Stomach (tissue), 19 donors: Measurements from ENCODE around the gene CCR1. TPM values are rescaled to one million over a fixed set of nuclear protein-coding genes. Genes with fewer than 3 reads are reported as not detected.

Experiments used
- DNase-seq, 2 donors: peaks; one replicate each; pipeline versions ENCODE4 v3.0.0 to v3.0.0-alpha.2; 2013 to 2019
- H3K27ac ChIP-seq, 5 donors: fragments of 200-600 bp in 4 of 5; sonication (generic) in 4 of 5; one replicate each; pipeline ENCODE4 v1.5.1; 2013 to 2019; ENCODE audit warnings: mild to moderate bottlenecking in 1 of 5, moderate library complexity in 1 of 5
- H3K27me3 ChIP-seq, 3 donors: fragments of 200-600 bp; sonication (generic); one replicate each; pipeline ENCODE4 v1.5.1; 2017 to 2019; ENCODE audit warnings: mixed run types in 1 of 3
- H3K36me3 ChIP-seq, 4 donors: fragments of 200-600 bp; sonication (generic); 1 replicate in 3 of 4; 2 replicates in 1 of 4; pipeline ENCODE4 v1.5.1; 2016 to 2019
- H3K4me1 ChIP-seq, 4 donors: fragments of 200-600 bp; sonication (generic); one replicate each; pipeline ENCODE4 v1.5.1; 2016 to 2019
- H3K4me3 ChIP-seq, 4 donors: fragments of 200-600 bp; sonication (generic) in 3 of 4; one replicate each; pipeline ENCODE4 v1.5.1; 2016 to 2019; ENCODE audit warnings: mild to moderate bottlenecking in 1 of 4
- H3K9me3 ChIP-seq, 4 donors: fragments of 200-600 bp; sonication (generic); one replicate each; pipeline ENCODE4 v1.5.1; 2016 to 2019
- EP300 ChIP-seq: sonication (generic); formaldehyde crosslinking; IDR thresholded peaks from one replicate; pipeline ENCODE4 v1.6.1; 2017; ENCODE audit warnings: antibody characterized with exemption
- POLR2A ChIP-seq, 4 donors: fragments of 450-650 bp; IDR thresholded peaks; one replicate each; pipeline ENCODE4 v1.6.1; 2016; ENCODE audit warnings: antibody characterized with exemption in 4 of 4, control low read depth in 2 of 4, mild to moderate bottlenecking in 1 of 4, moderate library complexity in 1 of 4
- POLR2AphosphoS5 ChIP-seq, 3 donors: sonication (generic); formaldehyde crosslinking; IDR thresholded peaks; one replicate each; pipeline ENCODE4 v1.6.1; 2016; ENCODE audit warnings: antibody characterized with exemption in 3 of 3
- WGBS, 5 donors: extraction: QIAGEN DNeasy Blood & Tissue Kit in 3 of 5; methylation state at CpG; one replicate each; pipeline versions ENCODE4 v1.1.5 to v1.1.7; 2013 to 2018; 5-methylcytosine and 5-hydroxymethylcytosine counted together
- intact Hi-C: fragments of 100-400 bp; cut with DNase I; formaldehyde crosslinking; loops from one replicate; pipeline ENCODE4 v1.15.1; 2023; ENCODE audit warnings: low total_unique reads
- long read RNA-seq, 10 donors: transcript quantifications; one replicate each; lab custom pipeline, GENCODE V29; 2026
- polyA plus RNA-seq, 3 donors: library from polyadenylated mRNA; stranded (reverse); fragments of 200-250 nt; gene quantifications; one replicate each; pipeline ENCODE4 v1.2.3, GENCODE V29; 2013
- total RNA-seq, 5 donors: library from RNA; depleted of rRNA; stranded (reverse); fragments of >200 nt; gene quantifications; one replicate each; pipeline versions ENCODE4 v1.1.0 to v1.2.3, GENCODE V29; 2014 to 2016
- TF ChIP-seq, protein P1 (sequence below), 7 experiments: fragments of 450-650 bp in 4 of 7; fragments of 200-600 bp in 3 of 7; sonication (generic) in 3 of 7; IDR thresholded peaks; one replicate each; pipeline ENCODE4 v1.5.1; 2016 to 2019; ENCODE audit warnings: antibody characterized with exemption in 7 of 7, control low read depth in 2 of 7, mild to moderate bottlenecking in 1 of 7
- donor health status: healthy with polysubstance abuse.
- donor health status: Bipolar disorder and iron deficiency.
- donor health status: healthy.

Gene CCR1
- total RNA-seq = 1 to 10 TPM in 2 of 5 donors, not detected in 3; 1.4 to 2.6 TPM
- polyA plus RNA-seq = 1 to 10 TPM; 1.2 to 3.1 (median 2.6) TPM
- long read RNA-seq, donor 1 = 0 reads
- long read RNA-seq, donor 2 = 0 reads
- long read RNA-seq, donor 3 = 0 reads
- long read RNA-seq, donor 4 = 0 reads
- long read RNA-seq, donor 5 = 0 reads
- long read RNA-seq, donor 6 = 0 reads
- long read RNA-seq, donor 7, partial matches to known transcripts = 0 of 1 reads
- long read RNA-seq, donor 7, other reads (novel, unspliced or antisense) = 0 of 1 reads
- long read RNA-seq, donor 8 = 0 reads
- long read RNA-seq, donor 9, partial matches to known transcripts = 0 of 1 reads
- long read RNA-seq, donor 9, other reads (novel, unspliced or antisense) = 0 of 1 reads
- long read RNA-seq, donor 10 = 0 reads

DNA sequence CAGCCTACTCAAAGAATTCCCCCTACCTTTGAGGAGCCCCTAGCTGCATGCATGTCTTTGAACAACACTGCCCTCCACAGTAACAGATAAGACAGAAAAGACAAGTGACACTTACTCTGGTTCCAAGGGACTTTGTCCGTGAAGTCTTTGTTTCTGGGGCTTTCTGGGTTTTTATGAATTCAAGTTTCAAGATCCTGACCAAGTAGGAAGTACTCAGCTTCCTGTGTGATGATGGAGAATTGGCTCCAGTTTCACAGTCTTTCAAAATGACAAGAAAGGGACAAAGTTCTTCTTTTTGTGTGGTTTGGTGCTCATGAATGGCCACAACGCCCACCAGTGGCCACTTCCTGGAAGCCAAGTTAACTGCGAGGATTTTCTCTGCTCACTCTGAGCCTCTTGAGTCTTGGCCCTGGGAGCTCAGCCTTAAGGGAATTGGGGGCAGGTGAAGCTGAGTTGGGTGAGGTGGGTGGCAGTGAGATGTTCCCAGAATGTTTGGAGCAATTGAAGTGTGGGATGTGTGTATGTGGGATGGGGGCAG lies at the start of gene CCR1:
TSS of gene CCR1 (minus strand) at position 147 of the 538 bp plus-strand sequence. CDS start 4,000 bp downstream, outside the sequence.
- intact Hi-C loops = no loop called here
- Histone ChIP-seq H3K27me3 (no peaks in the 10 kb centered on the region), H3K27ac (peak within 1 kb of the TSS in 3 of 5 donors; percentile 65 to 71 (median 70)), H3K4me3 (peak within 1 kb of the TSS in 3 of 4 donors; percentile 20 to 32 (median 31)), H3K36me3 (no peaks in the 10 kb centered on the region), H3K4me1 (peaks cover 0 to 29% (median 0%) of the 10 kb centered on the region in 4 donors), H3K9me3 (no peaks in the 10 kb centered on the region)
- 17 to 32% (median 21%) methylated on average over 3 of the region's 3 CpGs for WGBS, 5 donors
- DNase-seq = peak in 1 of 2 donors; percentile 61
- no peak for TF ChIP-seq EP300
- TF ChIP-seq, protein P1, sequence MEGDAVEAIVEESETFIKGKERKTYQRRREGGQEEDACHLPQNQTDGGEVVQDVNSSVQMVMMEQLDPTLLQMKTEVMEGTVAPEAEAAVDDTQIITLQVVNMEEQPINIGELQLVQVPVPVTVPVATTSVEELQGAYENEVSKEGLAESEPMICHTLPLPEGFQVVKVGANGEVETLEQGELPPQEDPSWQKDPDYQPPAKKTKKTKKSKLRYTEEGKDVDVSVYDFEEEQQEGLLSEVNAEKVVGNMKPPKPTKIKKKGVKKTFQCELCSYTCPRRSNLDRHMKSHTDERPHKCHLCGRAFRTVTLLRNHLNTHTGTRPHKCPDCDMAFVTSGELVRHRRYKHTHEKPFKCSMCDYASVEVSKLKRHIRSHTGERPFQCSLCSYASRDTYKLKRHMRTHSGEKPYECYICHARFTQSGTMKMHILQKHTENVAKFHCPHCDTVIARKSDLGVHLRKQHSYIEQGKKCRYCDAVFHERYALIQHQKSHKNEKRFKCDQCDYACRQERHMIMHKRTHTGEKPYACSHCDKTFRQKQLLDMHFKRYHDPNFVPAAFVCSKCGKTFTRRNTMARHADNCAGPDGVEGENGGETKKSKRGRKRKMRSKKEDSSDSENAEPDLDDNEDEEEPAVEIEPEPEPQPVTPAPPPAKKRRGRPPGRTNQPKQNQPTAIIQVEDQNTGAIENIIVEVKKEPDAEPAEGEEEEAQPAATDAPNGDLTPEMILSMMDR (IDR thresholded peaks at IDR 0.05) = peak in 3 of 7 experiments; percentile 11 to 30 (median 24)

DNA sequence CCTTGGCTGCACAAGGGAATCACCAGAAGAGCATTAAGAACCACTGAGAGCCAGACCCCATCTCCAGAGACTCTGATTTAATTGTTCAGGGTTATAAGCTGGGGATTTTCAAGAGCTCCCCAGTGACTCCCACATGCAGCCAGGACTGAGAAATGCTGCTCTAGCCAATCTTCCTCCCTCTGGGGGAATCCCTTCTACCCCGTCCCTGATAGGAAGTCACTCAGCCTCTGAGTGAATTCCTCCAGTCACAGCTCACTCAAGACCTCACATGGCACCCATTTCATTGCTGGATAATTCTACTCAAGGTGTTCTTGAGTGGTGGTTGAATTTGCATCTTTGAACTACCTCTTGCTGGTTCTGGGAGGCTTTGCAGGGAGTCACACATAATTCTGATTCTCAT lies 44.9 kb upstream of the CCR1 start:
- intact Hi-C loops = no loop called here
- 53 to 83% (median 69%) methylated on average over 1 of the region's 1 CpG for WGBS, 5 donors
- DNase-seq = no peak
- Histone ChIP-seq H3K9me3 (no peaks in the 10 kb centered on the region), H3K36me3 (no peaks in the 10 kb centered on the region), H3K27me3 (no peaks in the 10 kb centered on the region), H3K27ac (no peak overlapping the region), H3K4me1 (no peaks in the 10 kb centered on the region), H3K4me3 (no peak overlapping the region)
- no peak for TF ChIP-seq POLR2A (IDR thresholded peaks at IDR 0.05)
- TF ChIP-seq POLR2AphosphoS5 (IDR thresholded peaks at IDR 0.05) = no peak
- TF ChIP-seq, protein P1 (IDR thresholded peaks at IDR 0.05) = no peak
- TF ChIP-seq EP300 = no peak

DNA sequence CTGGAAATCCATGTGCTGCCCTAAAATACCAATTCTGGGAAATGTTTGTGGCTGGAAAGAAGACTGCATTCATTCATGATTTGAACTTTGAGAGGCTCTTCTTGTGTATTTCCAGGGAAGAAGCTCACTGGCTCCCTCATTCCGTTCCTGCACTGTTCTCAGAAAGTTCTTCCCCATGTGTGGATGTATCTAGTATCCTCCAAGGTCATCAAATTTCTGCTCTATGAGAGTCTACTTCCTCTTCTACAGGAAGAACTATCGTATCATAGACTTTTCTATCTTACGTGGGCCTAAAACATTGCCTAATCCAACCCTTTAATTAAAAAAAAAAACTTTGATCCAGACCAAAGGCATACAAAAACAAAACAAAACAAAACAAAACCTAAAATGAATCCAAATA lies 37.0 kb upstream of the CCR1 start:
- Histone ChIP-seq H3K9me3 (no peaks in the 10 kb centered on the region), H3K36me3 (no peaks in the 10 kb centered on the region), H3K4me1 (no peaks in the 10 kb centered on the region), H3K27me3 (no peaks in the 10 kb centered on the region), H3K27ac (no peak overlapping the region), H3K4me3 (no peak overlapping the region)
- 68 to 88% (median 85%) methylated on average over 3 of the region's 3 CpGs for WGBS, 5 donors
- TF ChIP-seq POLR2A (IDR thresholded peaks at IDR 0.05) (no peak), POLR2AphosphoS5 (IDR thresholded peaks at IDR 0.05) (no peak), EP300 (no peak)
- TF ChIP-seq, protein P1 (IDR thresholded peaks at IDR 0.05) = no peak
- no peak for DNase-seq
- intact Hi-C loops = no loop called here

DNA sequence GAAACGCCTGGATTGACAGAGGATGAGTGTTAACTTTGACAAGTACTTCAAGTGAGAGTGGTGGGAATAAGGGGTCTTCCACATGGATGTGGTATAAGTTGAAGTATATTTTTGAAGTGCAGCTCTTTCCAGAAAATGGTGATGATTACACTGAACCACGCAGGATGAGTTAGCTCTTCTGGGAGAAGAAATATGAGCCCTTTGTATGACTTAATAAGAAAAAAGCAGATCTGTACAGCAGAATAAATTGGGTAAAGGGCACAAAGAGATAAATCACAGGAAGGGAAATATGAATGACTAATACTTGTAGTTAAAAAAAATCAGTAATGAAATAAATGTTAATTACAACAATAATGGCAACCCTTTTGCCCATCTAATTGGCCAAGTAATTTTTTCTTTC lies 35.4 kb upstream of the CCR1 start:
- intact Hi-C loops = no loop called here
- no peaks in the 10 kb centered on the region for H3K27me3 ChIP-seq

More for the DNA sequence above, 35.4 kb upstream of the CCR1 start:
- Histone ChIP-seq H3K4me1 (no peaks in the 10 kb centered on the region), H3K36me3 (no peaks in the 10 kb centered on the region), H3K4me3 (no peak overlapping the region), H3K9me3 (no peaks in the 10 kb centered on the region), H3K27ac (no peak overlapping the region)
- TF ChIP-seq, protein P1 (IDR thresholded peaks at IDR 0.05) = no peak
- TF ChIP-seq POLR2AphosphoS5 (IDR thresholded peaks at IDR 0.05) = no peak
- no peak for TF ChIP-seq EP300
- no peak for TF ChIP-seq POLR2A (IDR thresholded peaks at IDR 0.05)
- DNase-seq = no peak
- 77 to 89% (median 83%) methylated on average over 2 of the region's 2 CpGs for WGBS, 5 donors
